Measurements from ENCODE around the gene STX1A.
"Not testable (repeated sequence)": the region's sequence is repeated elsewhere in the genome, so short reads cannot be mapped to it uniquely, and the experiment has no call there.

Gene STX1A

GRCh38 chr7:73681031-73681430 lies 38.4 kb downstream of the STX1A start:
- DNase-seq, result no peak

- DNase-seq, result no peak
These were observed 39.0 kb downstream of the STX1A start for GRCh38 chr7:73680501-73680900.

- DNase-seq, result no peak
These were observed 39.8 kb downstream of the STX1A start for GRCh38 chr7:73679709-73680108.

GRCh38 chr7:73678862-73679261 lies 40.6 kb downstream of the STX1A start:
- no peak for DNase-seq

GRCh38 chr7:73676062-73676461 lies 43.4 kb downstream of the STX1A start:
- DNase-seq, result not testable (repeated sequence)

- no peak for DNase-seq
These were observed 44.9 kb downstream of the STX1A start for GRCh38 chr7:73674468-73675124.

GRCh38 chr7:73671857-73672445 lies 47.5 kb downstream of the STX1A start:
- no peak for DNase-seq

GRCh38 chr7:73671322-73671661 lies 48.2 kb downstream of the STX1A start:
- no peak for DNase-seq

GRCh38 chr7:73669858-73670385 lies 49.5 kb downstream of the STX1A start:
- no peak for DNase-seq

GRCh38 chr7:73669288-73669701 lies 50.2 kb downstream of the STX1A start:
- DNase-seq, result no peak

- no peak for DNase-seq
These were observed 50.6 kb downstream of the STX1A start for GRCh38 chr7:73668886-73669230.

GRCh38 chr7:73668103-73668885 lies 51.2 kb downstream of the STX1A start:
- no peak for DNase-seq

- peak; percentile 94 to 96 for DNase-seq
These were observed 51.9 kb downstream of the STX1A start, which contains the start of gene VPS37D for GRCh38 chr7:73667344-73668102. TSS of gene VPS37D (plus strand) at chr7:73667831. CDS start at chr7:73667959, 128 bp downstream.

GRCh38 chr7:73663033-73663432 lies 56.4 kb downstream of the STX1A start:
- DNase-seq, result no peak

GRCh38 chr7:73660594-73660993 lies 58.9 kb downstream of the STX1A start:
- DNase-seq, result not testable (repeated sequence)

GRCh38 chr7:73659983-73660382 lies 59.5 kb downstream of the STX1A start:
- no peak for DNase-seq

- not testable (repeated sequence) for DNase-seq
These were observed 64.2 kb downstream of the STX1A start for GRCh38 chr7:73655309-73655708.

- peak in 1 of 2 experiments; percentile 34 for DNase-seq
These were observed 66.9 kb downstream of the STX1A start for GRCh38 chr7:73652541-73652949.

- DNase-seq, result no peak
These were observed 68.9 kb downstream of the STX1A start for GRCh38 chr7:73650524-73650923.

- DNase-seq, result no peak
These were observed 69.9 kb downstream of the STX1A start for GRCh38 chr7:73649576-73649975.

Data from activated T-cell treated with anti-CD3 and anti-CD28 coated beads, Interleukin-2, amount 50 U/mL, for 48 hours (primary cell).